Lung (tissue), 12 donors: ENCODE measurements around the gene MICU1. TPM values are rescaled to one million over a fixed set of nuclear protein-coding genes. Genes with fewer than 3 reads are reported as not detected.
"Not testable (repeated sequence)": the region's sequence is repeated elsewhere in the genome, so short reads cannot be mapped to it uniquely, and the experiment has no call there.

ENCODE experiments used
- ATAC-seq: fragments of 200-7000 bp; cut with Tn5 transposase; one replicate; pipeline ENCODE4 v1.9.1; 2020; ENCODE audit warnings: moderate number of reproducible peaks; ENCODE audit not compliant: insufficient read depth, low FRiP score
- DNase-seq, 3 donors: peaks; one replicate each; pipeline ENCODE4 v3.0.0-alpha.2; 2013 to 2017
- H3K27ac ChIP-seq, 2 donors: one replicate each; pipeline ENCODE4 v1.5.1; 2013; ENCODE audit warnings: mild to moderate bottlenecking in 2 of 2, moderate library complexity in 2 of 2, control low read depth in 1 of 2, inconsistent platforms in 1 of 2, low read depth in 1 of 2, low read length in 1 of 2
- H3K27me3 ChIP-seq, 3 donors: one replicate each; pipeline ENCODE4 v1.5.1; 2013; ENCODE audit warnings: low read length in 2 of 3; ENCODE audit not compliant: control insufficient read depth in 3 of 3, insufficient read depth in 3 of 3
- H3K36me3 ChIP-seq, 4 donors: one replicate each; pipeline ENCODE4 v1.5.1; 2013; ENCODE audit warnings: low read length in 4 of 4, mild to moderate bottlenecking in 1 of 4, moderate library complexity in 1 of 4; ENCODE audit not compliant: control insufficient read depth in 4 of 4, insufficient read depth in 4 of 4
- H3K4me1 ChIP-seq, 5 donors: one replicate each; pipeline ENCODE4 v1.5.1; 2013; ENCODE audit warnings: low read length in 5 of 5, mild to moderate bottlenecking in 2 of 5, moderate library complexity in 1 of 5; ENCODE audit not compliant: control insufficient read depth in 5 of 5, insufficient read depth in 5 of 5
- H3K4me3 ChIP-seq: one replicate; pipeline ENCODE4 v1.5.1; 2013; ENCODE audit warnings: mild to moderate bottlenecking, control low read depth, moderate library complexity
- H3K9ac ChIP-seq, 2 donors: one replicate each; pipeline ENCODE4 v1.5.1; 2013; ENCODE audit warnings: low read length in 2 of 2, control low read depth in 1 of 2; ENCODE audit not compliant: insufficient read depth in 1 of 2
- H3K9me3 ChIP-seq, 4 donors: one replicate each; pipeline ENCODE4 v1.5.1; 2013; ENCODE audit warnings: low read length in 3 of 4, mild to moderate bottlenecking in 1 of 4, moderate library complexity in 1 of 4; ENCODE audit not compliant: control insufficient read depth in 4 of 4, insufficient read depth in 3 of 4
- CTCF ChIP-seq: IDR thresholded peaks from 2 replicates; pipeline ENCODE4 v1.5.1; 2012; ENCODE audit warnings: mild to moderate bottlenecking; ENCODE audit errors: control extremely low read depth, extremely low read depth
- WGBS, 2 donors: extraction: QIAGEN DNeasy Blood & Tissue Kit; methylation state at CpG; one replicate each; pipeline ENCODE4 v1.1.7; 2013; 5-methylcytosine and 5-hydroxymethylcytosine counted together
- polyA plus RNA-seq, 2 donors: library from polyadenylated mRNA; stranded (reverse); fragments of 200-250 nt; gene quantifications; one replicate each; pipeline ENCODE4 v1.2.1, GENCODE V29; 2013
- total RNA-seq, 2 donors: library from RNA; depleted of rRNA in 1 of 2; stranded (reverse); fragments of >200 nt in 1 of 2; gene quantifications; one replicate each; pipeline ENCODE4 v1.2.1, GENCODE V29; 2014 to 2021
- donor health status: control.
- donor health status: control.
- donor health status: Bipolar disorder and iron deficiency.
- donor health status: healthy.
- donor health status: DM: yes; HTN: yes; CAD: no.

MICU1 gene
- total and polyA plus RNA-seq, 4 donors = 41.9 to 86.4 (median 43.2) TPM

GRCh38 chr10:72477463-72477862 is 148.4 kb downstream of the MICU1 start:
- Histone ChIP-seq H3K4me3 (no peak overlapping the region), H3K27ac (no peak overlapping the region), H3K4me1 (no peaks in the 10 kb centered on the region), H3K9me3 (no peaks in the 10 kb centered on the region), H3K9ac (no peak overlapping the region), H3K36me3 (peaks cover 0 to 17% (median 7%) of the 10 kb centered on the region in 4 donors), H3K27me3 (no peaks in the 10 kb centered on the region)
- DNase-seq (no peak), ATAC-seq (no peak)
- TF ChIP-seq CTCF = no peak
- 84 to 91% methylated on average over 2 of the region's 2 CpGs for WGBS, 2 donors

- H3K27ac ChIP-seq = no peak overlapping the region
- no peaks in the 10 kb centered on the region for H3K27me3 ChIP-seq
- H3K36me3 ChIP-seq = peaks cover 4 to 24% (median 10%) of the 10 kb centered on the region in 4 donors
- no peak for DNase-seq
- H3K4me3 ChIP-seq = no peak overlapping the region
- no peaks in the 10 kb centered on the region for H3K4me1 ChIP-seq
- 86 to 91% methylated on average over 1 of the region's 1 CpG for WGBS, 2 donors
- no peaks in the 10 kb centered on the region for H3K9me3 ChIP-seq
- TF ChIP-seq CTCF = no peak
- H3K9ac ChIP-seq = no peak overlapping the region
- ATAC-seq = no peak
These were observed 153.6 kb downstream of the MICU1 start for GRCh38 chr10:72472306-72472705.

- no peaks in the 10 kb centered on the region for H3K9me3 ChIP-seq
- H3K4me1 ChIP-seq = no peaks in the 10 kb centered on the region
- H3K36me3 ChIP-seq = peaks cover 4 to 22% (median 8%) of the 10 kb centered on the region in 4 donors
- no peak for TF ChIP-seq CTCF
- H3K27me3 ChIP-seq = no peaks in the 10 kb centered on the region
- H3K27ac ChIP-seq = no peak overlapping the region
- DNase-seq (no peak), ATAC-seq (no peak)
- WGBS, 2 donors = 68 to 91% methylated on average over 1 of the region's 1 CpG
- no peak overlapping the region for H3K9ac ChIP-seq
- H3K4me3 ChIP-seq = no peak overlapping the region
These were observed 155.2 kb downstream of the MICU1 start for GRCh38 chr10:72470666-72471065.

- 68 to 88% methylated on average over 7 of the region's 7 CpGs for WGBS, 2 donors
- H3K4me1 ChIP-seq, H3K27me3 ChIP-seq, H3K4me3 ChIP-seq, H3K36me3 ChIP-seq, H3K9me3 ChIP-seq, DNase-seq, H3K9ac ChIP-seq, H3K27ac ChIP-seq, ATAC-seq: not testable (repeated sequence)
These were observed 158.8 kb downstream of the MICU1 start for GRCh38 chr10:72467064-72467463.
